Activated CD4-positive, alpha-beta memory T cell treated with anti-CD3 and anti-CD28 coated beads for 36 hours (primary cell): ENCODE measurements around the gene PPFIA2. TPM values are rescaled to one million over a fixed set of nuclear protein-coding genes. Genes with fewer than 3 reads are reported as not detected.

Experiments
- CTCF ChIA-PET: fragments of 350-600 bp; sonication (Branson Sonifier 250); formaldehyde crosslinking; loops from one replicate; lab custom pipeline; 2021; ENCODE audit warnings: antibody characterized with exemption, inconsistent platforms; lab: Charles Lee
- POLR2A ChIA-PET: fragments of 350-600 bp; sonication (Branson Sonifier 250); formaldehyde crosslinking; loops from one replicate; lab custom pipeline; 2021; ENCODE audit warnings: antibody characterized with exemption; lab: Charles Lee
- DNase-seq: peaks from one replicate; pipeline ENCODE4 v3.0.0-alpha.2; 2020
- H3K27ac Mint-ChIP-seq: one replicate; pipeline ENCODE4 v1.8.0; 2021; ENCODE audit warnings: mixed read lengths
- H3K27me3 Mint-ChIP-seq: one replicate; pipeline ENCODE4 v1.8.0; 2021; ENCODE audit warnings: mixed read lengths
- H3K36me3 Mint-ChIP-seq: one replicate; pipeline ENCODE4 v1.8.0; 2021; ENCODE audit warnings: mixed read lengths
- H3K4me1 Mint-ChIP-seq: one replicate; pipeline ENCODE4 v1.8.0; 2021; ENCODE audit warnings: low read depth, mixed read lengths
- H3K4me3 Mint-ChIP-seq: one replicate; pipeline ENCODE4 v1.8.0; 2021; ENCODE audit warnings: mild to moderate bottlenecking, mixed read lengths
- H3K9me3 Mint-ChIP-seq: one replicate; pipeline ENCODE4 v1.8.0; 2021; ENCODE audit warnings: mixed read lengths
- intact Hi-C: fragments of 100-400 bp; cut with micrococcal nuclease; formaldehyde crosslinking; loops from one replicate; pipeline ENCODE4 v1.15.1; 2023
- total RNA-seq, 2 experiments: library from RNA; stranded (reverse); gene quantifications; one replicate each; pipeline ENCODE4 v1.2.3, GENCODE V29; 2021

The PPFIA2 gene
- total RNA-seq, 2 experiments from 2014 or later = not detected

DNA sequence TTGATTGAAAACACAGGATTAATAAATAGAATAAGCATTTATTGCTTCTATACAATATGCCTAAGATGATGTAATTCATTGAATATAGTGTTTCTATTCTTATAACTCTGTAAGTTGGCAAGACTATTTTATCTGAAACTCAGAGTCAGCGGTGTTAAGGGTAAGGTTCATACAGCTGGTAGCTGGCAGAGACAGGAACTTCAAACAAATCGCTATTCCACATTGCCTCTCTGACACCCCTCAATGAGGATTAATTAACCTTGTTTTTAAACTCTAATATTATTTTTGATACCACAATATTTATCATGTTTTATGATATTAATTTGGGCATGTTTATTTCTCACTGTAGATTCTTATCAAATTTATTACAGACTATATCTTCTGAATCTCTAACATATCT lies 357.9 kb downstream of the PPFIA2 start:
- intact Hi-C loops = no loop called here
- CTCF ChIA-PET = no interaction called here
- no peaks in the 10 kb centered on the region for H3K9me3 Mint-ChIP-seq

DNA sequence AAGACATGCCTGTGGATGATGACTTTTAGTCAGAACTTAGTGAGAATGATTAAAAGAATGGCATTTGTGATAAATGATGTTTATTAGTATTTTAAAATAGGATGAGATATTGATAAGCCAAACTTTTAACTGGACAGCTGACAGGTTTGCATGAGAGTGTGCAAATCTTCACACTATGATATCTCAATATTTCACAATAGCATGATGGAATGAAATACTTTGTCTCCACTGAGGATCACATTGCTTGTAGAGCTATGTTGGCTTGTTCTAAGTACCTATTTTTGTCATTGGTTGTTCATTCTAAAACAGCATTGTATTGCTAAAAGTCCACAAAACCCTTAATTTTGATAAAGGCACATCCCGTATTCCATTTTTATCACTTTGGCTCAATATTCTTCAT lies 359.1 kb downstream of the PPFIA2 start:
- Mint-ChIP-seq H3K9me3 (no peaks in the 10 kb centered on the region), H3K27me3 (no peaks in the 10 kb centered on the region), H3K4me1 (no peaks in the 10 kb centered on the region), H3K27ac (no peak overlapping the region), H3K4me3 (no peak overlapping the region), H3K36me3 (no peaks in the 10 kb centered on the region)
- no peak for DNase-seq
- intact Hi-C loops = no loop called here
- CTCF ChIA-PET = no interaction called here
- POLR2A ChIA-PET = no interaction called here

More for the DNA sequence above, 357.9 kb downstream of the PPFIA2 start:
- H3K36me3 Mint-ChIP-seq = no peaks in the 10 kb centered on the region
- no peak overlapping the region for H3K27ac Mint-ChIP-seq
- H3K4me1 Mint-ChIP-seq = no peaks in the 10 kb centered on the region
- no peak for DNase-seq
- H3K27me3 Mint-ChIP-seq = no peaks in the 10 kb centered on the region
- H3K4me3 Mint-ChIP-seq = no peak overlapping the region
- POLR2A ChIA-PET = no interaction called here

GRCh38 chr12:81395431-81395830 lies 363.7 kb downstream of the PPFIA2 start:
- H3K9me3 Mint-ChIP-seq = no peaks in the 10 kb centered on the region
- ChIA-PET POLR2A (no interaction called here), CTCF (no interaction called here)
- H3K27me3 Mint-ChIP-seq = no peaks in the 10 kb centered on the region
- H3K4me3 Mint-ChIP-seq = no peak overlapping the region
- no peak overlapping the region for H3K27ac Mint-ChIP-seq
- no peaks in the 10 kb centered on the region for H3K4me1 Mint-ChIP-seq
- H3K36me3 Mint-ChIP-seq = no peaks in the 10 kb centered on the region
- intact Hi-C loops = no loop called here
- no peak for DNase-seq

DNA sequence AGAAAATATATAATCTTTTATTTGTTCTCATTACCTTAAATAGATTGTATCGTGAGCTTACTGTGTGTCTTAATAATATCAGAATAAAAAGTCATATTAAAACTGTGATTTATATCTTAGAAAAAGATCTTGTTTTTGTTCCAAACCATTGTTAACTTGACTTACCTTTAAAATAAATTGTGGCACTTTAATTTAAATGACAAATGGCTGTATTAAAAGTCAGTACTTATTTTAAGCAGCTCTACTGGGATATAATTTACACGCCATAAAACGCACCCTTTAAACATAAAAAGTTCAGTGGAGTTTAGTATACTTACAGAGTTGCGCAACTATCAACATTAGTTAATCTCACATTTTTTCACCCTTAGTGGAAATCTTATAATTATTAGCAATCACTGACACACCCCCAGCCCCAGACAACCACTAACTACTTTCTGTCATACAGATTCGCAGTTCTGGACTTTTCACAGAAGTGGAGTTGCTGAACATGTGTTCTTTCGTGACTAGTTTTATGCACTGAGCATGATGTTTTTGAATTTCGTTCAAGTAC lies 369.5 kb downstream of the PPFIA2 start:
- intact Hi-C loops = no loop called here
- Mint-ChIP-seq H3K4me1 (no peaks in the 10 kb centered on the region), H3K36me3 (no peaks in the 10 kb centered on the region), H3K27ac (no peak overlapping the region), H3K27me3 (no peaks in the 10 kb centered on the region), H3K4me3 (no peak overlapping the region), H3K9me3 (peaks cover 11% of the 10 kb centered on the region)
- DNase-seq = no peak
- CTCF ChIA-PET = no interaction called here
- POLR2A ChIA-PET = no interaction called here

DNA sequence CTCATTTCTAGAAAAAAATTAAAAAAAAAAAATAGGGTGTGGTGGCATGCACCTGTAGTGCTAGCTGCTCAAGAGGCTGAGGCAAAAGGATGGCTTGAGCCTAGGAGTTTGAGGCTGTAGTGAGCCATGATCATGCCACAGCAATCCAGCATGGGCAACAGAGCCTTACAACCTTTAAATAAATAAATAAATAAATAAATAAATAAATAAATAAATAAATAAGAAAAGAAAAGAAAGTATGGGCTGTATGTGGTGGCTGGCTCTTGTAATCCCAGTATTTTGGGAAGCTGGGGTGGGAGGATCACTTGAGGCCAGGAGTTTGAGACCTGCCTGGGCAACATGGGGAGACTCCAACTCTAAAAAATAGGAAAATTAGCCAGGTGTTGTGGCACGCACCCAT lies 373.0 kb downstream of the PPFIA2 start:
- Mint-ChIP-seq H3K4me1 (no peaks in the 10 kb centered on the region), H3K4me3 (no peak overlapping the region), H3K27me3 (no peaks in the 10 kb centered on the region), H3K27ac (no peak overlapping the region), H3K36me3 (no peaks in the 10 kb centered on the region), H3K9me3 (peaks cover 11% of the 10 kb centered on the region)
- no peak for DNase-seq
- CTCF ChIA-PET = no interaction called here
- intact Hi-C loops = no loop called here
- POLR2A ChIA-PET = no interaction called here

- Mint-ChIP-seq H3K9me3 (peaks cover 8% of the 10 kb centered on the region), H3K4me1 (no peaks in the 10 kb centered on the region), H3K27me3 (no peaks in the 10 kb centered on the region), H3K4me3 (no peak overlapping the region), H3K27ac (no peak overlapping the region), H3K36me3 (no peaks in the 10 kb centered on the region)
- no peak for DNase-seq
- intact Hi-C loops = no loop called here
- ChIA-PET CTCF (no interaction called here), POLR2A (no interaction called here)
Measured at GRCh38 chr12:81381951-81382350, 377.2 kb downstream of the PPFIA2 start.

GRCh38 chr12:81378601-81379285 lies 380.4 kb downstream of the PPFIA2 start:
- ChIA-PET POLR2A (no interaction called here), CTCF (no interaction called here)
- no peak for DNase-seq
- no peaks in the 10 kb centered on the region for H3K9me3 Mint-ChIP-seq
- intact Hi-C loops = no loop called here
- no peaks in the 10 kb centered on the region for H3K4me1 Mint-ChIP-seq
- H3K27me3 Mint-ChIP-seq = no peaks in the 10 kb centered on the region
- H3K27ac Mint-ChIP-seq = no peak overlapping the region
- no peak overlapping the region for H3K4me3 Mint-ChIP-seq
- H3K36me3 Mint-ChIP-seq = no peaks in the 10 kb centered on the region

- Mint-ChIP-seq H3K9me3 (no peaks in the 10 kb centered on the region), H3K36me3 (no peaks in the 10 kb centered on the region), H3K4me3 (no peak overlapping the region), H3K4me1 (no peaks in the 10 kb centered on the region), H3K27me3 (no peaks in the 10 kb centered on the region), H3K27ac (no peak overlapping the region)
- intact Hi-C loops = no loop called here
- ChIA-PET CTCF (no interaction called here), POLR2A (no interaction called here)
- no peak for DNase-seq
Measured at GRCh38 chr12:81377771-81378170, 381.4 kb downstream of the PPFIA2 start.

- Mint-ChIP-seq H3K4me1 (no peaks in the 10 kb centered on the region), H3K9me3 (no peaks in the 10 kb centered on the region), H3K27me3 (no peaks in the 10 kb centered on the region), H3K4me3 (no peak overlapping the region), H3K27ac (no peak overlapping the region), H3K36me3 (no peaks in the 10 kb centered on the region)
- CTCF ChIA-PET = no interaction called here
- DNase-seq = no peak
- intact Hi-C loops = no loop called here
- POLR2A ChIA-PET = no interaction called here
Measured at GRCh38 chr12:81375969-81376368, 383.2 kb downstream of the PPFIA2 start.

DNA sequence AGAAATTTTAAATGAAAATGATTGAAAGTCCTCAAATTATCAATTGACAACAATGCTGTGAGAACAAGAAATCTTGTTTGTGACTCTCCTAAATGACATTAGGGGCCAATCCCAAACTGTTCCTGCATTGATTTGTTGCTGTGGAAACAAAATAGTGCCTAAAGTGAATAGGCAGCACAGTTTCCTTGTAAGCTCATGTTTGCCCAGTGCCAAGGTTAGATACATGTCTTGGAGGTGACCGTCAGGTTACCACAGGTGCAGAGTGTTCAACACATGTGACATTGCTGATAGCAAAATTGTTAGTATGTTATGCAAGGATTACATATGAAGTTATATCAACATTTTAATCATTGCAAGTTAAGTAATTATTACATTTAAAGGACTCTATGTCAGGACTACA lies 388.7 kb downstream of the PPFIA2 start:
- POLR2A ChIA-PET = no interaction called here
- no peaks in the 10 kb centered on the region for H3K36me3 Mint-ChIP-seq
- no peak overlapping the region for H3K4me3 Mint-ChIP-seq
- no peak overlapping the region for H3K27ac Mint-ChIP-seq
- H3K4me1 Mint-ChIP-seq = no peaks in the 10 kb centered on the region
- DNase-seq = no peak
- intact Hi-C loops = no loop called here
- CTCF ChIA-PET = no interaction called here
- H3K9me3 Mint-ChIP-seq = no peaks in the 10 kb centered on the region
- H3K27me3 Mint-ChIP-seq = no peaks in the 10 kb centered on the region

DNA sequence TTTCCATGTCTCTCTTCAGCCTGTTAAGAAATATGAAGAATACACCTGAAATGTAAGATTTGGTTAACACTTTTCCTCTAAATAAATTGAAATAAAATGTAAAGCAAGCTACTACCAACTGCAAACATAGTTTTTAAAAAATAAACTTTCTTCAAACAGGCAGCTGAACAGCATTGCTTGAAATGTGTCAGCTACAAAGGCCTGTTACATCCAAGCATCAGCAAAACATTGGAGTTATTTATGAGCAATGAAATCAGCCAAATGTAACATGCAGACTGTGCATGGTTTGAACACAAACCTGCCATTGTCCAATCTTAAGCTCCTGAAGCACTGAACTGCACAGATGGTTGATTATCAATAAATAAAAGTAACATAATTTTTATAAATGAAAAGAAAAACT lies 390.0 kb downstream of the PPFIA2 start:
- H3K9me3 Mint-ChIP-seq = no peaks in the 10 kb centered on the region
- CTCF ChIA-PET = no interaction called here
- POLR2A ChIA-PET = no interaction called here
- no peaks in the 10 kb centered on the region for H3K27me3 Mint-ChIP-seq
- intact Hi-C loops = no loop called here
- no peak overlapping the region for H3K27ac Mint-ChIP-seq
- no peaks in the 10 kb centered on the region for H3K36me3 Mint-ChIP-seq
- no peak for DNase-seq
- H3K4me1 Mint-ChIP-seq = no peaks in the 10 kb centered on the region
- no peak overlapping the region for H3K4me3 Mint-ChIP-seq

- intact Hi-C loops = no loop called here
- CTCF ChIA-PET = no interaction called here
- DNase-seq = no peak
- POLR2A ChIA-PET = no interaction called here
- Mint-ChIP-seq H3K4me3 (no peak overlapping the region), H3K36me3 (no peaks in the 10 kb centered on the region), H3K27me3 (no peaks in the 10 kb centered on the region), H3K4me1 (no peaks in the 10 kb centered on the region), H3K27ac (no peak overlapping the region), H3K9me3 (no peaks in the 10 kb centered on the region)
Measured at GRCh38 chr12:81365284-81365683, 393.9 kb downstream of the PPFIA2 start.

GRCh38 chr12:81360916-81361315 lies 398.2 kb downstream of the PPFIA2 start:
- Mint-ChIP-seq H3K27me3 (no peaks in the 10 kb centered on the region), H3K36me3 (no peaks in the 10 kb centered on the region), H3K4me1 (no peaks in the 10 kb centered on the region), H3K9me3 (no peaks in the 10 kb centered on the region), H3K27ac (no peak overlapping the region), H3K4me3 (no peak overlapping the region)
- POLR2A ChIA-PET = no interaction called here
- intact Hi-C loops = no loop called here
- no peak for DNase-seq
- CTCF ChIA-PET = no interaction called here
